LHCN-M2 (cell line): ENCODE measurements around the gene NCAM1. TPM values are rescaled to one million over a fixed set of nuclear protein-coding genes. Genes with fewer than 3 reads are reported as not detected.
"Not testable (repeated sequence)": the region's sequence is repeated elsewhere in the genome, so short reads cannot be mapped to it uniquely, and the experiment has no call there.

Source experiments
- DNase-seq: peaks from one replicate; pipeline ENCODE4 v3.0.0-alpha.2; 2012; ENCODE audit warnings: low read depth
- total RNA-seq: library from RNA; depleted of rRNA; stranded (reverse); fragments of >200 nt; gene quantifications from 2 replicates; pipeline ENCODE4 v1.2.3, GENCODE V29; 2014

The NCAM1 gene
- total RNA-seq, 1 experiment from 2014 or later = 38.7 TPM

DNA sequence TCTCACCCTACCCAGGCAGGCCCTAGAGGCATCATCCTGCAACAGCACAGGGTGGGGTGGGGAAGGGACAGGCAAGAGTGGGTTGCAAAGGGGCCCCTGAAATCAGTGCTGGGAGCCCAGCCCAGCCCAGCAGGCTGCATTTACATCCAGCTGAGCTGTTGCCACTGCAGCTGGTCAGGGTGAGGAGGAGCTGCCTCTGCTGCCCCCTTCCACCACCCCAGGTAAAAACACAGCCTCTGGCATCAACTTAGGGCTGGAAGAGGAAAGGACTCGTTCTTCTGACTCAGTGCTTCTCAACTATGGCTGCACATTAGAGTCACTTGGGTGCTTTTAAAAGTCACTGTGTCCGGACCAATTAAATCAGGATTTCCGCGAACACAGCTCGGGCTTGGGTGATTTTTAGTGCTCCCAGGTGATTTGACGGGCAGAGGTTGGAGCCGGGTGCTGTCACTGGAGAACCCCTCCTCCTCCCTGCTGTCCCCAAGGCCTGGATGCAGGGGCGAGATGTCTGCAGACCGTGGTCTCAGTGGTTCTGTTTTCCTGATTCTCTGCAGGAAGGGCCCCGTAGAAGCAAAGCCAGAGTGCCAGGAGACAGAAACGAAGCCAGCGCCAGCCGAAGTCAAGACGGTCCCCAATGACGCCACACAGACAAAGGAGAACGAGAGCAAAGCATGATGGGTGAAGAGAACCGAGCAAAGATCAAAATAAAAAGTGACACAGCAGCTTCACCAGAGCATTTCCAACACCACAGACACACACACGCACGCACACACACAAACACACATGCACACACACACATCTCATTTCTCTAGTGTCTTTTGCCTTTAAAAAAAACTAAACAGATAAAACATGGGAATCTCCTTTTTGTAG lies 313.7 kb downstream of the NCAM1 start:
- DNase-seq = peak; percentile 31

- no peak for DNase-seq
Measured at GRCh38 chr11:113275602-113276001, 314.4 kb downstream of the NCAM1 start.

GRCh38 chr11:113276466-113276865 lies 315.2 kb downstream of the NCAM1 start:
- DNase-seq = no peak

DNA sequence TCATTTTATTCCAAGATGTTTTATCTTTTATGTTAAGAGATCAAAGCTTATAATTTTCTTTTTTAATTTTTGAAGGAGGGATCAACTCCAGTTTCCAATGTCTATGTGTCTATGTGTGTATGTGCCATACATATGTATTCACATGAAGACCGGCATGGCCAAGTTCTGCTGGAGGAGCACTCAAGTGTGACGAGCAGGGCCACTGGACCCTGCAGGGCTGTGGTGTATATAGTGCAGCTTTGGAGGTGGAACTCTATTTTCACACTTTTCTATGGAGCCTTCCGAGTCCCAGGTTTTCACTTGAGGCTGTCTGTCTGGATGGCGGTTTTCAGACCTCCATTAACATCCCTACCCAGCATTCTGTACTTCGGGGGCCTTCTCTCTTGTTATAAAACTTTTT lies 316.7 kb downstream of the NCAM1 start:
- no peak for DNase-seq

DNA sequence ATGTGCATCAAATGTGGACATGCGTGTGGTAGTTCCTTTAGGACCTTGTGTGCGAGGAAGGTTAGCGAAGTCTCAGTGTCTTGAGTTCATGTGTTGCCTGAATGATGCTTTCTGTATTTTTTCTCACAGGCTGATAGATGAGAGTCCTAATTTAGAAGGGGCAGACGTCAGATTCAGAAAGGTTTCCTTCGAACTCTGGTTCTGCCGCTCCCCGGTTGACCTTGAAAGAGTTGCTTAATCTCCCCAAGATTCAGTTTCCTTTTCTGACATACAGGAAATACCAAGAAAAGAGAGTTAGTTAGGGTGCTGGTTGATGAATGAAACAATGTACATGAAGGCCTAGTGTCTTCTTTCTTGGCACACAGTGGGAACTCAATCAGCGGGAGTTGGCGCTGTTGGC lies 317.3 kb downstream of the NCAM1 start:
- no peak for DNase-seq

DNA sequence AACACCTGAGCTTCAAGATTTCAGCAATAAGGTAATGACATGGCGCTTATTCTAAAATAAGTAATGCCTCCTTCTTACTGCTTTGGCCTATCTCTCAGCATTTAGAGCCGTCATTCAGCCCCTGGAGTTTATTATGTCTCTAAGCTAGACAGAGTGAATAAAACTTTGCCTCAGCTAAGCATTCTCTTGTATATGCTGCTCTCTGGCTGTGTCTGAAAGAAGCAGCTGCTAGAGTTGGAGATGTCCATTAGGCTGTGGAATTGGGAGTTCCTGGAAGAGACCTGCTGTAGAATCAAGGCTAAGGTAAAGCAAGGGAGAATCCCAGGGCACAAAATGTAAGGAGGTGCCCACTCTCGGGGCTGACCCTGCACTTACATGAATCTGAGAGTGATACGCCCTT lies 317.7 kb downstream of the NCAM1 start:
- no peak for DNase-seq

- no peak for DNase-seq
Measured at GRCh38 chr11:113279591-113279990, 318.4 kb downstream of the NCAM1 start.

DNA sequence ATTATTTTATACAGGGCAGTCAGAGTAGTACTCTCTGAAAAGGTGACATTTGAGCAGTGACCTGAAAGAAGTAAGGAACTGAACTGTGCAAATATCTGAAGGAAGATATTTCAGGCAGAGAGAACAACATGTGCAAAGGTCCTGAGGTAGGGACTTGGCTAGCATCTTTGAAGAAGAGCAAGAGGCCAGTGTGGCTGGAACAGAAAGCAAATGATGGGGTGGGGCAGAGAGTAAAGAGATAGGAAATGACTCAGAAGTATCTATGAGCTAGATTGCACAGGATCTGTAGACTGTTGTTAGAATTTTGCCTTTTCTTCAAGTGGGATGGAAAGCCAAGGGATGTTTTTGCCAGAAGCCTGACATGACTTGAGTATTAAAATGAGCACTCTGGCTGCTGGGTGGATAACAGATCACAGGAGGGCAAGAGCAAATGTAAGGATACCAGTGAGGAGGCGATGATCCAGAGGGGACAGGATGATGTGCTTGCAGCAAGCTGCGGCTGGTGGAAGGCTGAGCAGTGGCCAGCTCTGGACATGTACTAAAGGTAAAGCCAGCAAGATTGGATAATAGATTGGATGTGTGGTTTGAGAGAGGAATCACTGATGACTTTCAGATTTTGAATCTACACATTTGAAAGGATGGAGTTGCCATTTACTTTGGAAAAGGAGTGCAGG lies 320.0 kb downstream of the NCAM1 start:
- DNase-seq = peak; percentile 12

DNA sequence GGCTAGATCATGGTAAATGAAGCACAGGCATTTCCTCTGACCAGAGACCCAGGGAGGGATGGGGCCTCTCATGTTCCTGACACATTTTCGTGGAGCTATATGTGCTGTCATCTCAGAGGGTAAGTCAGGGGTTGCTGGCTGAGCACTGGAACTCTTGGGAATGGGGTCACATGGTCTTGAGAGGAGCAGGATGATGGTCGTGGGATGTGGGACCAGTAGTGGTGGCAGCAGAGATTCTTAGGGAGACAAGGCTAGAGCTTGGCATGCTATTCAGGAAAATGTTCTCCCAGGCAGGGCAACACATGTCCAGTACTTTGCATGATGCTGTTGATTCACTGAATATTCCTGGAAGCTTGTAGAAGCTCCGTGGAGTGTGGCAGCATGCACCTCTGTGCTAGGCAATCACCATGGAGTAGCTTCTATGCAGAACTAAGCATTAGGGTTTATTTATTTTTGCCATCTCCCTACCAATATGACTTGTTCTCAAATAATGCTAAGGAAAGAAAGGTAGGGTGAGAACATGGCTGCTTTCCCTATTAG lies 321.7 kb downstream of the NCAM1 start:
- no peak for DNase-seq

- no peak for DNase-seq
Measured at GRCh38 chr11:113283881-113284280, 322.7 kb downstream of the NCAM1 start.

DNA sequence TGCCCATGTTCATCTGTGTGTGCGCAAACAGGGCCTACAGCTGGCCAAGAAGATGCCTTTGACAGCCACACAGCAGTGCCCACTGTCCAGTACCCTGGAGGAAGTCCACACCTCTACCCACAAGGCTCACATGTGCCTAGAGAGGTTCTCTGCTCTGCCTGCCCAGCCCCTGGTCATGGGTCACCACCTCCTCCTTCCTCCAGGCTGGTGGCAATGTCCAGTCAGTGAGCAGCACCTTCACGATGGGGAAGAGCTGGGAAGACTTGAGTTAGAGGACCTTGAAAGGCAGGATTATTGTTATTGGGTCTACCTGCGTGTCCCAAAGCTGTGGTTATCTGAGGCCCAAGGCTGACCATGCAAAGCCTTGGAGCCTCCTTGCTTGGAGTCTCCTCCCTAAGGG lies 324.8 kb downstream of the NCAM1 start:
- DNase-seq = no peak

GRCh38 chr11:113286509-113287497 lies 325.6 kb downstream of the NCAM1 start:
- peak; percentile 95 for DNase-seq

- DNase-seq = no peak
Measured at GRCh38 chr11:113287801-113288200, 326.6 kb downstream of the NCAM1 start.

- DNase-seq = no peak
Measured at GRCh38 chr11:113288286-113288863, 327.2 kb downstream of the NCAM1 start.

- peak; percentile 52 for DNase-seq
Measured at GRCh38 chr11:113289431-113290187, 328.4 kb downstream of the NCAM1 start.

- DNase-seq = no peak
Measured at GRCh38 chr11:113293936-113294335, 332.7 kb downstream of the NCAM1 start.

DNA sequence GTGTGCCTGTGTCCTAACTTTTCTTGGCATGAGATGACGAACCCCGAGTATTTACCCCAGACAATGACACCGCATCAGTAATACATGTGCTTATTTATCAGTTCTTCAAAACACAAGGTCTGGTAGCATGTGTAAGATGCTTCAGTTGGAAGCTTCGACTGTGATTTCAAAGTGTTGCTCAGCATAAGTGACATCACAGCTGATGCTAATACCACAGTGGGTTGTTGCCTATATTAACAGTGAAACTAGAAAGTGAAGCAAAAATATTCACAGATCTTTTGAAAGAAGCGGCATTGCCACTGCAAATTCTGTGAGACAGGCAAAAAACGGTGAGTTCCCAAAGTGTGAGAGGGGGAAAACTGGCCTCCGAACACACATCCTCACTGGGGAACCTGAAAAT lies 334.8 kb downstream of the NCAM1 start:
- no peak for DNase-seq

DNA sequence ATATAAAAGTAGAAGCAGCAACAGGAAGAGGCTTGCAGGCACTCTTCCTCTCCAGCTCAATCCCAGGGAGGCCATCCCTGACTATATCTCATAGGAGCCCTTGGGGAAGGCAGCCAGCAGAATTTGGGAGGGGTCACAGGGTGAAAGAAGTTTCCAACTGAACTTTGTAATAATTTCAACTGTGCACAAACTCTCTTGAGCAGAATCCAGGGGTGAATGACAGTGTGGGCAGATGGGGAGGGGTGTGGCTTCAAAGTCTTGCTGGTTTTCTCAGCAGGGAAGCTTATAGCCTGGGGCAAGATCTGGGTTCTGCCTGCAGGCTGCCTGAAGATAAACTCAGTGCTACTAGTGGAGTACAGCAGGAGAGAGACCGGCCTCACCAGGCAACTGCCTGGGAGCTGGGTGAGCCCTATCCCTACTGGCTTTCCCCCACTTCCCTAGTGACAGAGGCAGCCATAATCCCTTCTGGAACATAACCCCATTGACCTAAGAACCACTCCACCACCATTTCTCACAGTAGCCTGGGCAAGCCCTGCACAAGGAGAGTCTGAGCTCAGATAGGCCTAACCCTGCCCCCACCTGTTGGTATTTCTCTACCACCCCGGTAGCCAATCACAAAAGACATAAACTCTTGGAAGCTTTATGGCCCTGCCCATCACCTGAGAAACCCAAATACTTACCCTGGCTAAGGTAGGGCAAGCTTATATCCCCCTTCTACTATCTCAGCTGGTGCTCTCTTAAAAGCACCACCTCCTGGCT lies 335.4 kb downstream of the NCAM1 start:
- DNase-seq = no peak

DNA sequence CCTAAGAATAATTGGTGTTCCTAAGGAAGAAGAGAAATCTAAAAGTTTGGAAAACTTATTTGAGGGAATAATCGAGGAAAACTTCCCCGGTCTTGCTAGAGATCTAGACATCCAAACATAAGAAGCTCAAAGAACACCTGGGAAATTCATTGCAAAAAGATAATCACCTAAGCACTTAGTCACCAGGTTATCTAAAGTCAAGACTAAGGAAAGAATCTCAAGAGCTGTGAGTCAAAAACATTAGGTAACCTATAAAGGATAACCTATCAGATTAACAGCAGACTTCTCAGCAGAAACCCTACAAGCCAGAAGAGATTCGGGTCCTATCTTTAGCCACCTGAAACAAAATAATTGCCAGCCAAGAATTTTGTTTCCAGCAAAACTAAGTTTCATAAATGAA lies 337.3 kb downstream of the NCAM1 start:
- DNase-seq = not testable (repeated sequence)

DNA sequence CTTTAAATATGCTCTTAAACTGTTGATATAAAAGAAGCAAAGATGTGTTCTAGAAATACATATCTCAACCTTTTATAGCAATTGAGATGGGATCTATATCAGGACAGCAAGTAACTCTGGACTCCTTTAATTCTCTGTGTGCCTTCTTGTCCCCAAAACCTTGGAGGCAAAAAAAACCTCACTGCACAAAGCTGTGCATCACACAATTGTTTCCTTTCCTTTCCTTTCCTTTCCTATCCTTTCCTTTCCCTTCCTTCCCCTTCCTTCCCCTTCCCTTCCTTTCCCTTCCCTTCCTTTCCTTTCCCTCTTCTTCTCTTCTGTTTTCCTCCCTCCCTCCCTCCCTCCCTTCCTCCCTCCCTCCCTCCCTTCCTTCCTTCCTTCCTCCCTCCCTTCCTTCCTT lies 343.7 kb downstream of the NCAM1 start:
- DNase-seq = no peak
